MCF 10A (cell line): Measurements from ENCODE around the gene LRRC56. TPM values are rescaled to one million over a fixed set of nuclear protein-coding genes. Genes with fewer than 3 reads are reported as not detected.

Experiments used
- BruUV-seq: library from RNA; stranded (reverse); fragments of 400-500 nt; replicated peaks from 2 replicates; lab custom pipeline; 2021; lab: Mats Ljungman, UMichigan
- CTCF ChIA-PET: fragments of 300-600 bp; sonication (Branson Sonifier 250); formaldehyde crosslinking; extraction: SDS; loops from one replicate; lab custom pipeline; 2021; ENCODE audit warnings: antibody characterized with exemption, inconsistent platforms; lab: Yijun Ruan, JAX
- POLR2A ChIA-PET: fragments of 300-600, 350-650 bp; sonication (Branson Sonifier 250); formaldehyde crosslinking; extraction: SDS; loops from one replicate; lab custom pipeline; 2020; ENCODE audit warnings: antibody characterized with exemption, inconsistent platforms; lab: Yijun Ruan, JAX
- DNase-seq: peaks from one replicate; pipeline ENCODE4 v3.0.0-alpha.2; 2018; ENCODE audit not compliant: unreplicated experiment
- H3K27ac Mint-ChIP-seq: one replicate; pipeline ENCODE4 v1.8.0; 2022; ENCODE audit warnings: mild to moderate bottlenecking, low read depth, mixed read lengths; ENCODE audit not compliant: unreplicated experiment
- H3K27me3 Mint-ChIP-seq: one replicate; pipeline ENCODE4 v1.8.0; 2022; ENCODE audit warnings: mixed read lengths; ENCODE audit not compliant: insufficient read depth, unreplicated experiment
- H3K36me3 Mint-ChIP-seq: one replicate; pipeline ENCODE4 v1.8.0; 2022; ENCODE audit warnings: mild to moderate bottlenecking, moderate library complexity, mixed read lengths; ENCODE audit not compliant: insufficient read depth, unreplicated experiment
- H3K4me1 Mint-ChIP-seq: one replicate; pipeline ENCODE4 v1.8.0; 2022; ENCODE audit warnings: mixed read lengths; ENCODE audit not compliant: insufficient read depth, unreplicated experiment
- H3K4me3 Mint-ChIP-seq: one replicate; pipeline ENCODE4 v1.8.0; 2022; ENCODE audit warnings: mild to moderate bottlenecking, moderate library complexity, mixed read lengths; ENCODE audit not compliant: unreplicated experiment
- H3K9me3 Mint-ChIP-seq: one replicate; pipeline ENCODE4 v1.8.0; 2022; ENCODE audit warnings: mixed read lengths; ENCODE audit not compliant: unreplicated experiment
- CTCF ChIP-seq: fragments of 200-600 bp; IDR thresholded peaks from one replicate; pipeline ENCODE4 v1.8.0; 2022; ENCODE audit warnings: antibody characterized with exemption, mild to moderate bottlenecking; ENCODE audit not compliant: unreplicated experiment
- intact Hi-C: fragments of 100-400 bp; cut with micrococcal nuclease; formaldehyde crosslinking; loops from 2 replicates; pipeline ENCODE4 v1.14.1; 2022
- total RNA-seq: library from RNA; stranded (reverse); gene quantifications from 2 replicates; pipeline ENCODE4 v1.2.3, GENCODE V29; 2022

The LRRC56 gene
- total RNA-seq, 1 experiment from 2014 or later = 0.75 TPM

GRCh38 chr11:537622-538430, 499 bp downstream of the LRRC56 start:
- H3K36me3 Mint-ChIP-seq = peaks cover 23% of the 10 kb centered on the region
- TF ChIP-seq CTCF = no peak
- BruUV-seq = no TSS peak
- ChIA-PET POLR2A (interaction anchor here (0.5 to 1.4 kb wide), 4 partner anchors 32 to 291 kb away, joined by 3 read pairs; no protein-coding TSS in a partner anchor), CTCF (no interaction called here)
- intact Hi-C loops = no loop called here
- H3K9me3 Mint-ChIP-seq = no peaks in the 10 kb centered on the region
- no peak for DNase-seq
- H3K27ac Mint-ChIP-seq = peak overlapping the region; percentile 39
- H3K4me3 Mint-ChIP-seq = peak overlapping the region; percentile 53
- no peaks in the 10 kb centered on the region for H3K4me1 Mint-ChIP-seq
- H3K27me3 Mint-ChIP-seq = no peaks in the 10 kb centered on the region

DNA sequence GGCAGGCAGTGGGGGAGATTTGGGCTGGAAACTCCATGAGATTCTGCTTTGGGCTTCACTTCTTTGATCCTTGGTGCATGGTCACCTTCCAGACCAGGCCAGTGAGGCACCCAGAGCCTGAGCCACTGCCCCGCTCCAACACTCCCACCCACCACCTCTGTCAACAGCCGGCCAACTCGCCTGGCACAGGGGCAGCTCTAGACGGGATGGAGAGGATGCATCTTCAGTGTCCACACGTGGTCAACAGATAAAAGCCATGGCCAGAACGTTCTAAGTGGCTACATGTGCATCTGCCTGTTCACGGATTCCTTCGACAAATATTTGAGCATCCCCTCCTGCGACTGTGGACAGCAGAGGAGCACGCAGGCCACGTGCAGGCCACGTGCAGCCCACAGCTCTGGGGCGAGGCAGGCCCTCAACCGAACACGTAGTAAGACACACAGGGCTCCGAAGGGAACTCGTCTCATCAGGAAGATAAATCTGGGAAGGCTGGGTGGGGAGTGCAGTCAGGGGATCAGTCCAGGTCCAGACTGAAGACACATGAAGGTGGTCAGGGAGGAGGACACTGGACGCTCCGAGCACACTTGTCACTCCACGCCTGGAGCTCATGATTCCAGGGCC, 1.2 kb downstream of the LRRC56 start:
- Mint-ChIP-seq H3K36me3 (peaks cover 18% of the 10 kb centered on the region), H3K9me3 (no peaks in the 10 kb centered on the region), H3K27me3 (no peaks in the 10 kb centered on the region), H3K27ac (no peak overlapping the region), H3K4me3 (no peak overlapping the region), H3K4me1 (no peaks in the 10 kb centered on the region)
- intact Hi-C loops = no loop called here
- no peak for DNase-seq
- CTCF ChIA-PET = interaction anchor here (0.6 kb wide), 1 partner anchor 90 kb away, joined by 3 read pairs; no protein-coding TSS in a partner anchor
- POLR2A ChIA-PET = interaction anchor here (0.6 to 1.2 kb wide), 2 partner anchors 11 to 16 kb away, joined by 4 to 5 read pairs; no protein-coding TSS in a partner anchor
- TF ChIP-seq CTCF = no peak
- BruUV-seq = no TSS peak

- Mint-ChIP-seq H3K4me3 (no peak overlapping the region), H3K27me3 (no peaks in the 10 kb centered on the region), H3K36me3 (peaks cover 11% of the 10 kb centered on the region), H3K9me3 (no peaks in the 10 kb centered on the region), H3K27ac (no peak overlapping the region), H3K4me1 (no peaks in the 10 kb centered on the region)
- CTCF ChIA-PET = interaction anchor here (0.6 kb wide), 1 partner anchor 21 kb away, joined by 3 read pairs; no protein-coding TSS in a partner anchor
- no peak for DNase-seq
- POLR2A ChIA-PET = interaction anchor here (0.9 to 1.2 kb wide), 2 partner anchors 15 to 20 kb away, joined by 5 read pairs; no protein-coding TSS in a partner anchor
- no peak for TF ChIP-seq CTCF
- BruUV-seq = no TSS peak
- intact Hi-C loops = no loop called here
These were observed 2.7 kb downstream of the LRRC56 start for GRCh38 chr11:539971-540481.
